Keratinocyte (primary cell): Measurements from ENCODE around the gene TAB2. TPM values are rescaled to one million over a fixed set of nuclear protein-coding genes. Genes with fewer than 3 reads are reported as not detected.

Experiments used
- DNase-seq: peaks from one replicate; pipeline ENCODE4 v3.0.0-alpha.2; 2011; ENCODE audit warnings: low read depth, missing footprints, low spot score
- FAIRE-seq: peaks from 2 replicates; lab custom pipeline; 2011; peaks lifted over from hg19 to GRCh38; lab: Jason Lieb, UNC
- H2AFZ ChIP-seq: 2 replicates; pipeline ENCODE4 v1.6.0; 2012; ENCODE audit warnings: low read length, control low read depth, inconsistent platforms; ENCODE audit not compliant: control insufficient read depth
- H3K27ac ChIP-seq: 2 replicates; pipeline ENCODE4 v1.5.1; 2011; ENCODE audit warnings: low read length; ENCODE audit not compliant: control insufficient read depth, insufficient read depth
- H3K27me3 ChIP-seq: 3 replicates; pipeline ENCODE4 v1.6.0; 2011; ENCODE audit warnings: low read length; ENCODE audit not compliant: control insufficient read depth, insufficient read depth; ENCODE audit errors: extremely low read depth
- H3K36me3 ChIP-seq, 2 experiments: 2 replicates in 1 of 2; 3 replicates in 1 of 2; pipeline ENCODE4 v1.5.1; 2011; ENCODE audit warnings: low read length in 2 of 2, mild to moderate bottlenecking in 1 of 2; ENCODE audit not compliant: control insufficient read depth in 2 of 2, insufficient read depth in 2 of 2; ENCODE audit errors: extremely low read depth in 1 of 2
- H3K4me1 ChIP-seq: 3 replicates; pipeline ENCODE4 v1.5.1; 2011; ENCODE audit warnings: low read length; ENCODE audit not compliant: control insufficient read depth, insufficient read depth; ENCODE audit errors: extremely low read depth
- H3K4me2 ChIP-seq: 3 replicates; pipeline ENCODE4 v1.6.0; 2011; ENCODE audit warnings: low read depth, low read length; ENCODE audit not compliant: control insufficient read depth, insufficient read depth; ENCODE audit errors: extremely low read depth
- H3K4me3 ChIP-seq, 3 experiments: fragments of 200-600 bp in 1 of 3; sonication (generic) in 1 of 3; 2 replicates in 2 of 3; 3 replicates in 1 of 3; pipeline ENCODE4 v1.5.1; 2011 to 2016; ENCODE audit warnings: low read length in 3 of 3, mild to moderate bottlenecking in 3 of 3, control low read depth in 2 of 3, inconsistent platforms in 1 of 3, low read depth in 1 of 3, mixed read lengths in 1 of 3, mixed run types in 1 of 3, moderate library complexity in 1 of 3; ENCODE audit not compliant: control insufficient read depth in 2 of 3, insufficient read depth in 2 of 3; ENCODE audit errors: extremely low read depth in 1 of 3
- H3K79me2 ChIP-seq: 2 replicates; pipeline ENCODE4 v1.6.0; 2012; ENCODE audit warnings: low read length; ENCODE audit not compliant: control insufficient read depth, insufficient read depth
- H3K9ac ChIP-seq: 3 replicates; pipeline ENCODE4 v1.6.0; 2011; ENCODE audit warnings: low read length; ENCODE audit not compliant: control insufficient read depth, insufficient read depth; ENCODE audit errors: extremely low read depth
- H3K9me1 ChIP-seq: 3 replicates; pipeline ENCODE4 v1.6.0; 2011; ENCODE audit warnings: low read length; ENCODE audit not compliant: control insufficient read depth, insufficient read depth; ENCODE audit errors: extremely low read depth
- H3K9me3 ChIP-seq: 2 replicates; pipeline ENCODE4 v1.5.1; 2012; ENCODE audit warnings: low read depth, low read length; ENCODE audit not compliant: control insufficient read depth
- H4K20me1 ChIP-seq: 3 replicates; pipeline ENCODE4 v1.6.0; 2011; ENCODE audit warnings: low read length; ENCODE audit not compliant: control insufficient read depth, insufficient read depth; ENCODE audit errors: extremely low read depth
- CTCF ChIP-seq, 3 experiments: IDR thresholded peaks in 1 of 3; conservative IDR thresholded peaks in 1 of 3; optimal IDR thresholded peaks in 1 of 3; 2 replicates in 2 of 3; 3 replicates in 1 of 3; pipeline versions ENCODE3 to v1.5.1; 2011; ENCODE audit warnings: low read length in 3 of 3, mild to moderate bottlenecking in 3 of 3, moderate library complexity in 2 of 3, control low read depth in 1 of 3, inconsistent platforms in 1 of 3; ENCODE audit not compliant: insufficient read depth in 2 of 3; ENCODE audit errors: extremely low read depth in 1 of 3
- EZH2 ChIP-seq: IDR thresholded peaks from one replicate; pipeline ENCODE4 v1.6.1; 2012; ENCODE audit warnings: inconsistent platforms, mild to moderate bottlenecking, low read length, moderate library complexity
- dilution Hi-C: fragments of 300-500 bp; cut with MboI; formaldehyde crosslinking; loops from one replicate; pipeline ENCODE4 v1.7.0; 2020; ENCODE audit warnings: low sequenced_read_pairs; ENCODE audit not compliant: extremely low pct_ligation_motif_present
- polyA plus RNA-seq, 5 experiments: library from polyadenylated mRNA; depleted of rRNA in 3 of 5; stranded (reverse) in 3 of 5; stranded (forward) in 1 of 5; unstranded in 1 of 5; fragments of >200 nt; gene quantifications; 1 replicate in 1 of 5; 2 replicates in 3 of 5; 3 replicates in 1 of 5; pipeline versions ENCODE4 v1.2.1 to v1.2.3, GENCODE V29; 2011 to 2012; ENCODE audit warnings: missing spikeins in 2 of 5, low read depth in 1 of 5, low replicate concordance in 1 of 5

Gene TAB2
- polyA plus RNA-seq, 1 donor (not counting 4 experiments of a cell fraction or from before 2014, with no cell fraction given) = 47.5 TPM

- Histone ChIP-seq H3K4me2 (no peak overlapping the region), H3K4me1 (no peaks in the 10 kb centered on the region), H3K9me3 (no peaks in the 10 kb centered on the region), H3K36me3 (no peaks in the 10 kb centered on the region), H3K79me2 (no peaks in the 10 kb centered on the region), H3K4me3 (no peak overlapping the region), H3K27me3 (peaks cover 3% of the 10 kb centered on the region), H3K9me1 (no peaks in the 10 kb centered on the region), H2AFZ (no peak overlapping the region), H3K27ac (no peak overlapping the region), H3K9ac (no peak overlapping the region), H4K20me1 (no peaks in the 10 kb centered on the region)
- no peak for DNase-seq
- TF ChIP-seq EZH2 = no peak
- dilution Hi-C loops = no loop called here
- no peak for FAIRE-seq
These were observed 48.7 kb upstream of the TAB2 start for GRCh38 chr6:149268768-149269167.

- no peak for TF ChIP-seq EZH2
- no peak for TF ChIP-seq CTCF (optimal IDR thresholded peaks at IDR 0.05 in 1 of 3, IDR thresholded peaks at IDR 0.05 in 1 of 3, conservative IDR thresholded peaks at IDR 0.05 in 1 of 3; ENCODE audit: extremely low read depth in 1 of 3, insufficient read depth in 2 of 3, low read length in 3 of 3)
- Histone ChIP-seq H3K27me3 (peaks cover 3% of the 10 kb centered on the region), H3K9me1 (no peaks in the 10 kb centered on the region), H3K4me3 (no peak overlapping the region), H3K4me1 (no peaks in the 10 kb centered on the region), H3K9ac (no peak overlapping the region), H4K20me1 (no peaks in the 10 kb centered on the region), H2AFZ (no peak overlapping the region), H3K9me3 (no peaks in the 10 kb centered on the region), H3K4me2 (no peak overlapping the region), H3K36me3 (no peaks in the 10 kb centered on the region), H3K79me2 (no peaks in the 10 kb centered on the region), H3K27ac (no peak overlapping the region)
- DNase-seq = no peak
- dilution Hi-C loops = no loop called here
- FAIRE-seq = no peak
These were observed 46.9 kb upstream of the TAB2 start for GRCh38 chr6:149270616-149271015.
